Lung microvascular endothelial cell (primary cell): Measurements from ENCODE around the gene OXCT1. TPM values are rescaled to one million over a fixed set of nuclear protein-coding genes. Genes with fewer than 3 reads are reported as not detected.
"Not testable (repeated sequence)": the region's sequence is repeated elsewhere in the genome, so short reads cannot be mapped to it uniquely, and the experiment has no call there.

Experiments used
- DNase-seq, 2 donors: peaks; one replicate each; pipeline versions ENCODE4 v3.0.0 to v3.0.0-alpha.2; 2010; ENCODE audit warnings: low read depth in 2 of 2
- total RNA-seq: library from RNA; depleted of rRNA; stranded (reverse); fragments of >200 nt; gene quantifications from 2 replicates; pipeline ENCODE4 v1.2.1, GENCODE V29; 2014

The OXCT1 gene
- total RNA-seq, 1 donor from 2014 or later = 12.9 TPM

- no peak for DNase-seq
Measured at GRCh38 chr5:41874512-41875060, 4.4 kb upstream of the OXCT1 start.

GRCh38 chr5:41871852-41872251 is 1.6 kb upstream of the OXCT1 start:
- peak; percentile 23 to 97 for DNase-seq

- no peak for DNase-seq
Measured at GRCh38 chr5:41870627-41871048, 413 bp upstream of the OXCT1 start.

GRCh38 chr5:41869151-41869723 is 988 bp downstream of the OXCT1 start:
- peak; percentile 28 to 35 for DNase-seq

- no peak for DNase-seq
Measured at GRCh38 chr5:41863871-41864486, 6.2 kb downstream of the OXCT1 start.

- DNase-seq = no peak
Measured at GRCh38 chr5:41858890-41859289, 11.3 kb downstream of the OXCT1 start.

GRCh38 chr5:41857989-41858388 is 12.2 kb downstream of the OXCT1 start:
- no peak for DNase-seq

- DNase-seq = peak; percentile 76 to 82
Measured at GRCh38 chr5:41856644-41857491, 13.4 kb downstream of the OXCT1 start.

GRCh38 chr5:41852293-41852692 is 17.9 kb downstream of the OXCT1 start:
- DNase-seq = no peak

GRCh38 chr5:41851116-41851515 is 19.1 kb downstream of the OXCT1 start:
- no peak for DNase-seq

- DNase-seq = no peak
Measured at GRCh38 chr5:41848983-41849382, 21.2 kb downstream of the OXCT1 start.

GRCh38 chr5:41845751-41846150 is 24.5 kb downstream of the OXCT1 start:
- not testable (repeated sequence) for DNase-seq

- no peak for DNase-seq
Measured at GRCh38 chr5:41844502-41844901, 25.7 kb downstream of the OXCT1 start.

- peak; percentile 72 to 84 for DNase-seq
Measured at GRCh38 chr5:41843456-41844370, 26.5 kb downstream of the OXCT1 start.

GRCh38 chr5:41842777-41843176 is 27.4 kb downstream of the OXCT1 start:
- DNase-seq = no peak

- DNase-seq = no peak
Measured at GRCh38 chr5:41841325-41841724, 28.9 kb downstream of the OXCT1 start.

GRCh38 chr5:41840251-41840650 is 30.0 kb downstream of the OXCT1 start:
- DNase-seq = no peak

- no peak for DNase-seq
Measured at GRCh38 chr5:41837793-41838192, 32.4 kb downstream of the OXCT1 start.

- DNase-seq = peak; percentile 71 to 87
Measured at GRCh38 chr5:41835645-41836044, 34.6 kb downstream of the OXCT1 start.

- no peak for DNase-seq
Measured at GRCh38 chr5:41834506-41834905, 35.7 kb downstream of the OXCT1 start.

- peak in 1 of 2 donors; percentile 30 for DNase-seq
Measured at GRCh38 chr5:41832430-41832829, 37.8 kb downstream of the OXCT1 start.
